BLaER1 treated with 17β-estradiol and CSF1 and Interleukin-3, amounts not matched to agents 10 nM and 100 nM (cell line): ENCODE results near the gene ASCL2.

Experiments used
- H3K27ac ChIP-seq, 11 experiments: shearing (Covaris generic); formaldehyde crosslinking; 2 replicates each; pipeline ENCODE4 v1.8.1; 2022
- H3K27me3 ChIP-seq, 11 experiments: shearing (Covaris generic); formaldehyde crosslinking; 2 replicates each; pipeline ENCODE4 v1.8.1; 2022
- H3K36me3 ChIP-seq, 11 experiments: shearing (Covaris generic); formaldehyde crosslinking; 2 replicates each; pipeline ENCODE4 v1.8.1; 2022
- H3K4me1 ChIP-seq, 10 experiments: shearing (Covaris generic); formaldehyde crosslinking; 2 replicates each; pipeline ENCODE4 v1.8.1; 2022
- H3K4me2 ChIP-seq, 11 experiments: shearing (Covaris generic); formaldehyde crosslinking; 2 replicates each; pipeline ENCODE4 v1.8.1; 2022
- H3K4me3 ChIP-seq, 10 experiments: shearing (Covaris generic); formaldehyde crosslinking; 2 replicates each; pipeline ENCODE4 v1.8.1; 2022
- H3K9ac ChIP-seq, 11 experiments: shearing (Covaris generic); formaldehyde crosslinking; 2 replicates each; pipeline ENCODE4 v1.8.1; 2022
- H3K9me3 ChIP-seq, 11 experiments: shearing (Covaris generic); formaldehyde crosslinking; replicated peaks in 1 of 11; 2 replicates each; pipeline ENCODE4 v1.8.1; 2022
- H4K20me1 ChIP-seq, 11 experiments: shearing (Covaris generic); formaldehyde crosslinking; 2 replicates each; pipeline ENCODE4 v1.8.1; 2022
- Cebpa-rat ChIP-seq, 11 experiments: shearing (Covaris generic); IDR thresholded peaks; 2 replicates each; pipeline ENCODE4 v1.8.1; 2022

ASCL2 gene

DNA sequence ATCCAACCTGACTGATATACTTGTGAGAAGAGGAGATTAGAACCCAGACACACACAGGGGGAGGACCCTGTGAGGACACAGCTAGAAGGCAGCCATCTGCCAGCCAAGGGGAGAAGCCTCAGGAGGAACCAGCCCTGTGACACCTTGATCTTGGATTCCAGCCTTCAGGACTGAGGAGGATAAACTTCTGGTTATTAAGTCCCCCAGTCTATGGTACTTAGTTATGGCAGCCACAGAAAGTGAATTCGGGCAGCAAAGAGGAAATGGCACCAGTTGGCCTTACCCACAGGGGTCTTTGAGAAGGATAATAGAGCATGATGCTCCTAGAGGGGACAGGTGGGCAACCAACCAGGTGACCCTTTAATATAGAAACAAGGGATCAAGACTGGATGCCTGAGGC is 49.4 kb downstream of the ASCL2 start:
- no peaks in the 10 kb centered on the region for H3K27me3 ChIP-seq
- no peak overlapping the region for H3K4me3 ChIP-seq
- no peak overlapping the region for H3K9ac ChIP-seq
- no peaks in the 10 kb centered on the region for H4K20me1 ChIP-seq
- H3K36me3 ChIP-seq = no peaks in the 10 kb centered on the region
- H3K4me1 ChIP-seq = peaks cover 0 to 29% (median 5%) of the 10 kb centered on the region in 10 experiments; a peak in 7 of 20 replicates
- peaks cover 10 to 34% (median 23%) of the 10 kb centered on the region in 11 experiments; a peak in 20 of 22 replicates for H3K9me3 ChIP-seq
- no peak overlapping the region for H3K4me2 ChIP-seq
- no peak for TF ChIP-seq Cebpa-rat (IDR thresholded peaks at IDR 0.05)
- H3K27ac ChIP-seq = no peak overlapping the region

DNA sequence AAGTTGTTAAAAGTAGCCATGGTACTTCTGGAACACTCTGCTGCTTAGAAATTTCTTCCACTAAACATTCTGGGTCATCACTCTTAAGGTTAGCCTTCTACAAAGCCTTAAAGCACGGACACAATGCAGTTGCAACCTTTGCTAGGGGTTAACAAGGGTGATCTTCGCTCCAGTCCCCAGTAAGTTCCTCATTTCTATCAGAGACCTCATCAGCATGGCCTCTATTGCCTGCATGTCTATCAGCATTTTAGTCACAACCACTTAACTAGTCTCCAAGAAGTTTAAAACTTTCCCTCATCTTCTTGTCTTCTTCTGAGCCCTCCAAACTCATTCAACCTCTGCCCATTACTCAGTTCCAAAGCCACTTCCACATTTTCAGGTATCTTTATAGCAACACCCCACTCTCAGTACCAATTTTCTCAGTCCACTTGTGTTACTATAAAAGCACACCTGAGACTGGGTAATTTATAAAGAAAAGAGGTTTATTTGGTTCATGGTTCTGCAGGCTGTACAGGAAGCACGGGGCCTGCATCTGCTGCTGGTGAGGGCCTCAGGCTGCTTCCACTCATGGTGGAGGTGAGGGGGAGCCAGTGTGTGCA is 50.1 kb downstream of the ASCL2 start:
- Histone ChIP-seq H4K20me1 (no peaks in the 10 kb centered on the region), H3K4me2 (peak overlapping the region in 5 of 11 experiments; percentile 9 to 50 (median 34); a peak in 5 of 22 replicates), H3K9ac (no peak overlapping the region), H3K27ac (peak overlapping the region in 1 of 11 experiments; percentile 24; a peak in 1 of 22 replicates), H3K27me3 (no peaks in the 10 kb centered on the region), H3K9me3 (peaks cover 10 to 30% (median 21%) of the 10 kb centered on the region in 11 experiments; a peak in 20 of 22 replicates), H3K36me3 (no peaks in the 10 kb centered on the region), H3K4me1 (peaks cover 0 to 32% (median 5%) of the 10 kb centered on the region in 10 experiments; a peak in 7 of 20 replicates), H3K4me3 (no peak overlapping the region)
- TF ChIP-seq Cebpa-rat (IDR thresholded peaks at IDR 0.05) = no peak

DNA sequence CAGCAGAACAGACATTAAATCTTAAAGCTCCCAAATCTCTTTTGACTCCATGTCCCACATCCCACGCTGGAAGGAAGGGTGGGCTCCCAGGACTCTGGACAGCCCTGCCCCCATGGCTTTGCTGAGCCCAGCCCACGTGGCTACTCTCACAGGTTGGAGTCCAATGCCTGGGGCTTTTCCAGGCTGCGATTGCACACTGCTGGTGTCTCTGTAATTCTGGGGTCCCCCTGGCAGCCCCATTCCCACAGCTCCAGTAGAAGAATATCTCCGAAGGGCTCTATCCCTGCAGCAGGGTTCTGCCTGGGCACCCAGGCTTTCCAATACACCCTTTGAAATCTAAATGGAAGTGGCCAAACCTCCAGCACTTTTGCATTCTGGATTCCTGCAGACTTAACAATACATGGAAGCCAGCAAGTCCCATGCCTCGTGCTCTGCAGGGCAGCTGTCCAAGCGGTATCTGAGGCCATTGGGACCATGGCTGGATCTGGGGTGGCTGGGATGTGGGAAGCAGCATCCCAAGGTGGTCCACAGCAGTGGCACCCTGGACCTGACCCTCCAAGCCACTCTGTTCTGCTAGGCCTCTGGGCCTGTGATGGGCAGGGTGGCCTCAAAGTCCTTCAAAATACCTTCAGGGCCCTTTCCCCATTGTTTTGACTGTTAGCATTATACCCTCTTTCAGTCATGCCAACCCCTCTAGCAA is 50.9 kb downstream of the ASCL2 start:
- TF ChIP-seq Cebpa-rat (IDR thresholded peaks at IDR 0.05) = no peak

More for the DNA sequence above, 50.9 kb downstream of the ASCL2 start:
- Histone ChIP-seq H3K9me3 (peaks cover 9 to 23% (median 15%) of the 10 kb centered on the region in 11 experiments; a peak in 19 of 22 replicates), H4K20me1 (0 out of 22 replicates have a peak, but pooled peaks cover 0 to under 1% (median 0%) of the 10 kb centered on the region in 11 experiments), H3K27me3 (no peaks in the 10 kb centered on the region), H3K36me3 (no peaks in the 10 kb centered on the region), H3K27ac (peak overlapping the region in 1 of 11 experiments; percentile 24; a peak in 1 of 22 replicates), H3K4me2 (peak overlapping the region in 6 of 11 experiments; percentile 9 to 50 (median 30); a peak in 6 of 22 replicates), H3K4me3 (no peak overlapping the region), H3K4me1 (peaks cover 0 to 32% (median 5%) of the 10 kb centered on the region in 10 experiments; a peak in 7 of 20 replicates), H3K9ac (no peak overlapping the region)
